K562 (cell line): ENCODE results near the gene RBM20. TPM values are rescaled to one million over a fixed set of nuclear protein-coding genes. Genes with fewer than 3 reads are reported as not detected.
A peak's percentile ranks its signal among the peaks of the same experiment; 100 is the strongest.

ENCODE experiments used
- ATAC-seq: fragments of 200-7000 bp; cut with Tn5 transposase; 3 replicates; pipeline ENCODE4 v1.9.1; 2020; ENCODE audit warnings: moderate library complexity
- BruUV-seq: library from RNA; stranded (reverse); fragments of 400-500 nt; replicated peaks from 2 replicates; lab custom pipeline; 2021; lab: Mats Ljungman, UMichigan
- CTCF ChIA-PET: fragments of 300-600 bp; formaldehyde crosslinking; extraction: SDS; loops from one replicate; lab custom pipeline; 2021; ENCODE audit warnings: low intra/inter-chr PET ratio; lab: Yijun Ruan, JAX
- POLR2A ChIA-PET: fragments of 300-600, 350-650 bp; sonication (Branson Sonifier 250); formaldehyde crosslinking; extraction: SDS; loops from one replicate; lab custom pipeline; 2021; ENCODE audit warnings: antibody characterized with exemption, inconsistent platforms; lab: Yijun Ruan, JAX
- DNase-seq, 4 experiments: peaks; one replicate each; pipeline versions ENCODE4 v3.0.0 to v3.0.0-alpha.2; 2011 to 2018; ENCODE audit warnings: low spot score in 3 of 4, mixed read lengths in 3 of 4; ENCODE audit errors: extremely low read depth in 1 of 4
- FAIRE-seq: peaks from 2 replicates; lab custom pipeline; 2011; peaks lifted over from hg19 to GRCh38; lab: Jason Lieb, UNC
- H2AFZ ChIP-seq: 2 replicates; pipeline ENCODE4 v1.6.0; 2011; ENCODE audit warnings: low read depth, low read length, control low read depth, inconsistent platforms
- H3K27ac ChIP-seq: fragments of 200-600 bp; 3 replicates; pipeline ENCODE4 v1.8.0; 2011; ENCODE audit warnings: low read depth, mild to moderate bottlenecking, control low read depth, inconsistent platforms, low read length, moderate library complexity, mixed read lengths; ENCODE audit errors: extremely low read depth
- H3K27me3 ChIP-seq, 2 experiments: fragments of 300-600 bp in 1 of 2; 2 replicates in 1 of 2; 3 replicates in 1 of 2; pipeline versions ENCODE4 v1.6.0 to v1.8.0; 2011; ENCODE audit warnings: inconsistent platforms in 2 of 2, low read length in 2 of 2, mild to moderate bottlenecking in 1 of 2, mixed read lengths in 1 of 2, moderate library complexity in 1 of 2; ENCODE audit not compliant: control insufficient read depth in 2 of 2, insufficient read depth in 2 of 2
- H3K36me3 ChIP-seq: fragments of 300-600 bp; 3 replicates; pipeline ENCODE4 v1.8.0; 2011; ENCODE audit warnings: mild to moderate bottlenecking, low read length, inconsistent platforms; ENCODE audit not compliant: control insufficient read depth, insufficient read depth
- H3K4me1 ChIP-seq, 2 experiments: fragments of 200-600 bp in 1 of 2; replicated peaks in 1 of 2; 2 replicates in 1 of 2; 3 replicates in 1 of 2; pipeline versions ENCODE4 v1.5.1 to v1.8.0; 2011; ENCODE audit warnings: inconsistent platforms in 2 of 2, low read length in 2 of 2, mild to moderate bottlenecking in 1 of 2, mixed read lengths in 1 of 2, moderate library complexity in 1 of 2; ENCODE audit not compliant: control insufficient read depth in 2 of 2, insufficient read depth in 2 of 2
- H3K4me2 ChIP-seq: 2 replicates; pipeline ENCODE4 v1.6.1; 2011; ENCODE audit warnings: low read length, control low read depth, inconsistent platforms, mixed read lengths; ENCODE audit not compliant: insufficient read depth
- H3K4me3 ChIP-seq: fragments of 200-600 bp; sonication (generic), shearing (Covaris generic); 2 replicates; pipeline ENCODE4 v1.5.1; 2016; ENCODE audit warnings: control low read depth, inconsistent platforms
- H3K79me2 ChIP-seq: fragments of 200-600 bp; 3 replicates; pipeline ENCODE4 v1.8.0; 2011; ENCODE audit warnings: low read length, inconsistent platforms; ENCODE audit not compliant: control insufficient read depth, insufficient read depth
- H3K9ac ChIP-seq, 2 experiments: 2 replicates each; pipeline versions ENCODE4 v1.6.0 to v1.6.1; 2011; ENCODE audit warnings: low read depth in 2 of 2, low read length in 2 of 2, control low read depth in 1 of 2, inconsistent platforms in 1 of 2, mild to moderate bottlenecking in 1 of 2, mixed read lengths in 1 of 2; ENCODE audit not compliant: insufficient read depth in 1 of 2
- H3K9me1 ChIP-seq: one replicate; pipeline ENCODE4 v1.6.0; 2011; ENCODE audit warnings: inconsistent platforms, mild to moderate bottlenecking, low read length, moderate library complexity; ENCODE audit not compliant: control insufficient read depth, insufficient read depth
- H3K9me3 ChIP-seq: replicated peaks from 2 replicates; pipeline ENCODE4 v1.5.1; 2011; ENCODE audit warnings: low read depth, low read length, inconsistent platforms; ENCODE audit not compliant: control insufficient read depth, insufficient read depth
- H4K20me1 ChIP-seq: replicated peaks from 2 replicates; pipeline ENCODE4 v1.6.1; 2011; ENCODE audit warnings: low read length, inconsistent platforms, mixed read lengths; ENCODE audit not compliant: control insufficient read depth, insufficient read depth
- KAT7 ChIP-seq: sonication (generic); formaldehyde crosslinking; IDR thresholded peaks from 2 replicates; pipeline ENCODE4 v1.8.0; 2022; ENCODE audit warnings: missing genetic modification reagents, mild to moderate bottlenecking, borderline replicate concordance
- KAT8 ChIP-seq: fragments of 450-650 bp; IDR thresholded peaks from 2 replicates; pipeline ENCODE4 v1.6.1; 2016; ENCODE audit warnings: low read depth, mild to moderate bottlenecking
- ZNF395 ChIP-seq: fragments of 200-800 bp; sonication (Bioruptor generic); IDR thresholded peaks from 2 replicates; pipeline ENCODE4 v1.6.1; 2017; ENCODE audit warnings: missing genetic modification characterization, missing compliant biosample characterization
- WGBS: fragments of 100-300 bp; shearing (Covaris generic); methylation state at CpG from one replicate; pipeline ENCODE4 v1.1.6; 2016; ENCODE audit warnings: low coverage, mixed read lengths; ENCODE audit not compliant: insufficient coverage; ENCODE audit errors: missing lambda C conversion rate; 5-methylcytosine and 5-hydroxymethylcytosine counted together
- in situ Hi-C: fragments of 300-500 bp; cut with MboI; formaldehyde crosslinking; loops from 4 replicates; pipeline ENCODE4 v1.15.0; 2018; ENCODE audit warnings: inconsistent platforms, mixed read lengths
- intact Hi-C: fragments of 100-400 bp; cut with micrococcal nuclease; formaldehyde crosslinking; loops from 2 replicates; pipeline ENCODE4 v1.14.2; 2022
- polyA plus RNA-seq, 8 experiments: library from polyadenylated mRNA; depleted of rRNA in 4 of 8; stranded (reverse) in 5 of 8; unstranded in 3 of 8; fragments of >200 nt; fragmentation: Nextera tagmentation in 2 of 8; fragmentation: Illumina TruSeq in 1 of 8; extraction: Ambion mirVana in 2 of 8; extraction: Trizol in 1 of 8; gene quantifications; 2 replicates each; pipeline versions ENCODE4 v1.2.1 to v1.2.3, GENCODE V29; 2011 to 2014; ENCODE audit warnings: inconsistent platforms in 1 of 8, missing spikeins in 1 of 8
- total RNA-seq, 7 experiments: library from RNA; depleted of rRNA in 6 of 7; stranded (reverse); fragments of >200 nt in 6 of 7; fragmentation: Illumina TruSeq in 2 of 7; extraction: Trizol in 2 of 7; gene quantifications; 2 replicates each; pipeline versions ENCODE4 v1.2.1 to v1.2.3, GENCODE V29; 2011 to 2021; ENCODE audit warnings: low replicate concordance in 1 of 7

The RBM20 gene
- total and polyA plus RNA-seq, 9 of the 15 experiments (the other 6 are each of a cell fraction or from before 2014, with no cell fraction given), result 0.63 to 5.7 (median 3.2) TPM

DNA sequence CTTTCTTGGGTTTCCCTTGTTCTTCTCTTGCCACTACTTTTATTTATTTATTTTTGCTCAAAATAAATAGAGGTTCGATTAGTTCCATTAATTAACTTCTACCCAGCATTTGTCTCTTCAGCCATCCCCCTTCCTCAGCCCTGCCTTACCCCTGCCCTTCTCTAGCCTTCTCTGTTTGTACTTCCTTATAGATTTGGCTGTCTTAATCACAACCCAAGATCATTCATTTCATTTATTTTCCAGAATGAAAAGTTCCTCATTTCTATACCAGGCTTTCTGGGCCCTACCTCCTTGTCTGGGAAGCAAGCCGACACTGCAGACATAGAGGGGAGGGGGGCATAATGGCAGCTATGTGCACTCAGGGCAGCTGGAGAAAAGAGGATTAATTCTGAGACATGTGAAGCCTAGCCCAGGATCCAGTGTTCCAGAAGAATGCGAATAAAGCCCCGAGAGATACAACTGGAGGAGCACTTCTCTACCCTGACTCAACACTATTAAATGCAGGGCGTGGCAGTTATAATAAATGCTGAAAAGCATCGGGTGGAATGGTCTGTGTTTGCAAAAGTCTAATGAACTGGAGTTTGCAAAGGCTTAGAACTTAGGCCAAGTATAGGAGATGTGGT, 221.2 kb downstream of the RBM20 start:
- BruUV-seq, result no TSS peak
- Histone ChIP-seq H3K9ac (peak overlapping the region in 1 of 2 experiments; percentile 67; a peak in 2 of 4 replicates), H3K4me3 (no peak overlapping the region), H3K27ac (peak overlapping the region; percentile 80), H4K20me1 (no peaks in the 10 kb centered on the region), H3K4me2 (no peak overlapping the region), H3K79me2 (no peaks in the 10 kb centered on the region), H3K4me1 (peaks cover 9 to 54% of the 10 kb centered on the region in 2 experiments), H2AFZ (peak overlapping the region; percentile 99), H3K27me3 (no peaks in the 10 kb centered on the region), H3K9me1 (no peaks in the 10 kb centered on the region), H3K36me3 (no peaks in the 10 kb centered on the region), H3K9me3 (no peaks in the 10 kb centered on the region)
- intact Hi-C loops (no loop called here), in situ Hi-C loops (no loop called here)
- DNase-seq (no peak), FAIRE-seq (no peak), ATAC-seq (peak; percentile 5; the same call in 2 of the 3 replicates)
- TF ChIP-seq KAT7 (CRISPR knock-in tag), result 0 out of 2 replicates have a peak, but pooled peaks have one; percentile 43
- TF ChIP-seq ZNF395 (CRISPR knock-in tag), result 0 out of 2 replicates have a peak, but pooled peaks have one; percentile 27
- no peak for TF ChIP-seq KAT8
- ChIA-PET CTCF (no interaction called here), POLR2A (no interaction called here)
- WGBS, result 29% methylated on average over 6 of the region's 6 CpGs
